ENCODE data around the gene FAM43B. TPM values are rescaled to one million over a fixed set of nuclear protein-coding genes. Genes with fewer than 3 reads are reported as not detected.

The FAM43B gene
- total and polyA plus RNA-seq, 2 experiments from 2014 or later: 0.66 to 3.0 TPM

DNA sequence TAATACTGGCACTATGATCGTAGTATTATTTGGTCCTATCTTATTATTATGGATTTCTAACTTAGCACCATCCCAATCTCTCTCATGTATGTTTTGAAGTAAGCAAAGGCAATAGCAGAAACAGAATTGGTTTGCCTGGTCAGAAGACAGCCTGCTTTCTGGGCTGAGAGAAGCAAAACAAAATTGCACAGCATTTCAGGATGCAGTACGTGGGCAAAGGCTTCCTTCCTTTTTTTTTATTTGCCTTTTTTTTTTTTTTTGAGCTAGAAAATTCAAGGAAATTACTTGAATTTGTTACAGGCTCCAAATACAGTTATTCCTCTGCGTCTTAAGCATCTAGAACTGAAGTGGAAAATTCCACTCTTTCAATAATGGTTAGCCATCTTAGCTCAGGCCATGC lies 45.3 kb downstream of the FAM43B start (continued):
- TF ChIP-seq, protein P1, sequence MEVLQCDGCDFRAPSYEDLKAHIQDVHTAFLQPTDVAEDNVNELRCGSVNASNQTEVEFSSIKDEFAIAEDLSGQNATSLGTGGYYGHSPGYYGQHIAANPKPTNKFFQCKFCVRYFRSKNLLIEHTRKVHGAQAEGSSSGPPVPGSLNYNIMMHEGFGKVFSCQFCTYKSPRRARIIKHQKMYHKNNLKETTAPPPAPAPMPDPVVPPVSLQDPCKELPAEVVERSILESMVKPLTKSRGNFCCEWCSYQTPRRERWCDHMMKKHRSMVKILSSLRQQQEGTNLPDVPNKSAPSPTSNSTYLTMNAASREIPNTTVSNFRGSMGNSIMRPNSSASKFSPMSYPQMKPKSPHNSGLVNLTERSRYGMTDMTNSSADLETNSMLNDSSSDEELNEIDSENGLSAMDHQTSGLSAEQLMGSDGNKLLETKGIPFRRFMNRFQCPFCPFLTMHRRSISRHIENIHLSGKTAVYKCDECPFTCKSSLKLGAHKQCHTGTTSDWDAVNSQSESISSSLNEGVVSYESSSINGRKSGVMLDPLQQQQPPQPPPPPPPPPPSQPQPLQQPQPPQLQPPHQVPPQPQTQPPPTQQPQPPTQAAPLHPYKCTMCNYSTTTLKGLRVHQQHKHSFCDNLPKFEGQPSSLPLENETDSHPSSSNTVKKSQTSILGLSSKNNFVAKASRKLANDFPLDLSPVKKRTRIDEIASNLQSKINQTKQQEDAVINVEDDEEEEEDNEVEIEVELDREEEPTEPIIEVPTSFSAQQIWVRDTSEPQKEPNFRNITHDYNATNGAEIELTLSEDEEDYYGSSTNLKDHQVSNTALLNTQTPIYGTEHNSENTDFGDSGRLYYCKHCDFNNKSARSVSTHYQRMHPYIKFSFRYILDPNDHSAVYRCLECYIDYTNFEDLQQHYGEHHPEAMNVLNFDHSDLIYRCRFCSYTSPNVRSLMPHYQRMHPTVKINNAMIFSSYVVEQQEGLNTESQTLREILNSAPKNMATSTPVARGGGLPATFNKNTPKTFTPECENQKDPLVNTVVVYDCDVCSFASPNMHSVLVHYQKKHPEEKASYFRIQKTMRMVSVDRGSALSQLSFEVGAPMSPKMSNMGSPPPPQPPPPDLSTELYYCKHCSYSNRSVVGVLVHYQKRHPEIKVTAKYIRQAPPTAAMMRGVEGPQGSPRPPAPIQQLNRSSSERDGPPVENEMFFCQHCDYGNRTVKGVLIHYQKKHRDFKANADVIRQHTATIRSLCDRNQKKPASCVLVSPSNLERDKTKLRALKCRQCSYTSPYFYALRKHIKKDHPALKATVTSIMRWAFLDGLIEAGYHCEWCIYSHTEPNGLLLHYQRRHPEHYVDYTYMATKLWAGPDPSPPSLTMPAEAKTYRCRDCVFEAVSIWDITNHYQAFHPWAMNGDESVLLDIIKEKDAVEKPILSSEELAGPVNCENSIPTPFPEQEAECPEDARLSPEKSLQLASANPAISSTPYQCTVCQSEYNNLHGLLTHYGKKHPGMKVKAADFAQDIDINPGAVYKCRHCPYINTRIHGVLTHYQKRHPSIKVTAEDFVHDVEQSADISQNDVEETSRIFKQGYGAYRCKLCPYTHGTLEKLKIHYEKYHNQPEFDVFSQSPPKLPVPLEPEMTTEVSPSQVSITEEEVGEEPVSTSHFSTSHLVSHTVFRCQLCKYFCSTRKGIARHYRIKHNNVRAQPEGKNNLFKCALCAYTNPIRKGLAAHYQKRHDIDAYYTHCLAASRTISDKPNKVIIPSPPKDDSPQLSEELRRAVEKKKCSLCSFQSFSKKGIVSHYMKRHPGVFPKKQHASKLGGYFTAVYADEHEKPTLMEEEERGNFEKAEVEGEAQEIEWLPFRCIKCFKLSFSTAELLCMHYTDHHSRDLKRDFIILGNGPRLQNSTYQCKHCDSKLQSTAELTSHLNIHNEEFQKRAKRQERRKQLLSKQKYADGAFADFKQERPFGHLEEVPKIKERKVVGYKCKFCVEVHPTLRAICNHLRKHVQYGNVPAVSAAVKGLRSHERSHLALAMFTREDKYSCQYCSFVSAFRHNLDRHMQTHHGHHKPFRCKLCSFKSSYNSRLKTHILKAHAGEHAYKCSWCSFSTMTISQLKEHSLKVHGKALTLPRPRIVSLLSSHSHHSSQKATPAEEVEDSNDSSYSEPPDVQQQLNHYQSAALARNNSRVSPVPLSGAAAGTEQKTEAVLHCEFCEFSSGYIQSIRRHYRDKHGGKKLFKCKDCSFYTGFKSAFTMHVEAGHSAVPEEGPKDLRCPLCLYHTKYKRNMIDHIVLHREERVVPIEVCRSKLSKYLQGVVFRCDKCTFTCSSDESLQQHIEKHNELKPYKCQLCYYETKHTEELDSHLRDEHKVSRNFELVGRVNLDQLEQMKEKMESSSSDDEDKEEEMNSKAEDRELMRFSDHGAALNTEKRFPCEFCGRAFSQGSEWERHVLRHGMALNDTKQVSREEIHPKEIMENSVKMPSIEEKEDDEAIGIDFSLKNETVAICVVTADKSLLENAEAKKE (CRISPR knock-in tag; IDR thresholded peaks at IDR 0.05): no peak
- TF ChIP-seq ZNF331 (CRISPR knock-in tag; IDR thresholded peaks at IDR 0.05; ENCODE audit: low read depth) (no peak), EZH2phosphoT487 (IDR thresholded peaks at IDR 0.05; ENCODE audit: unreplicated experiment) (no peak), EZH2 (IDR thresholded peaks at IDR 0.05; ENCODE audit: low read depth, unreplicated experiment) (no peak), STAT1 (IDR thresholded peaks at IDR 0.05; ENCODE audit: unreplicated experiment) (no peak), ZNF114 (CRISPR knock-in tag; IDR thresholded peaks at IDR 0.05) (no peak), NANOG (IDR thresholded peaks at IDR 0.05; ENCODE audit: borderline replicate concordance) (no peak)

DNA sequence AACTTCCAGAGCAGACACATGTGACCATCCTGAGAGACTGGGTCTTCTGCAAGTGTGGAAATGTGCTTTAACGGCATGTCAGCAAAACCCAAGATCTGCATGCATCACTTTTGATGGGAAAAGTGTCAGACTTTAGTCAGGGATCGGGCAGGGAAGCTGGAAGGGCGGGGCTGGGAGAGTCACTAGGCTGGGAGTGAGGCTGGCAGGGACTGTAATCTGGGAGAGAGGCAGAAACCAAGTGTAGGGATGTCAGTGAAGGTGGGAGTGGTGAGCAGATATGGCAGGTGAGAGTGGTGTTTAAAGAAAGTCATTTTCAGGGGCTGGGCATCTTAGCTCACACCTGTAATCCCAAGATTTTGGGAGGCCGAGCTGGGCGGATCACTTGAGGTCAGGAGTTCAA lies 47.8 kb downstream of the FAM43B start:
- DNase-seq (ENCODE audit: low spot score) (no peak), ATAC-seq (no peak)
- H3K27me3 Mint-ChIP-seq (ENCODE audit: insufficient read depth, low read depth, poor library complexity): peaks cover 4% of the 10 kb centered on the region
- H2AFZ ChIP-seq: 0 out of 2 replicates have a peak overlapping the region, but pooled peaks have one; percentile 34
- H3F3A ChIP-seq (replicated peaks; ENCODE audit: low read depth): no peaks in the 10 kb centered on the region
- H3K9me2 ChIP-seq (ENCODE audit: insufficient read depth): peaks cover 8% of the 10 kb centered on the region; the same call in 1 of the 2 replicates
- no peaks in the 10 kb centered on the region for H3K27me3 ChIP-seq (ENCODE audit: insufficient read depth)
- H3K36me3 Mint-ChIP-seq (ENCODE audit: low read depth): no peaks in the 10 kb centered on the region; the same call in 2 of the 3 replicates
- H3K4me3 Mint-ChIP-seq: no peak overlapping the region
- H3K36me3 ChIP-seq (ENCODE audit: insufficient read depth): no peaks in the 10 kb centered on the region
- H3K4me3 ChIP-seq: no peak overlapping the region
- H3K79me2 ChIP-seq (replicated peaks; ENCODE audit: insufficient read depth): no peaks in the 10 kb centered on the region
- no peak overlapping the region for H3K4me2 ChIP-seq
- H3K4me1 ChIP-seq (ENCODE audit: insufficient read depth): no peaks in the 10 kb centered on the region
- no peak overlapping the region for H3K27ac ChIP-seq (ENCODE audit: low read depth)
- H3K4me1 Mint-ChIP-seq: 0 out of 3 replicates have a peak, but pooled peaks cover 3% of the 10 kb centered on the region
- H3K27ac Mint-ChIP-seq: no peak overlapping the region
- H3K9me3 Mint-ChIP-seq: no peaks in the 10 kb centered on the region; the same call in 2 of the 3 replicates
- H4K20me1 ChIP-seq (replicated peaks; ENCODE audit: insufficient read depth): no peaks in the 10 kb centered on the region
- TF ChIP-seq NANOG (IDR thresholded peaks at IDR 0.05; ENCODE audit: borderline replicate concordance) (no peak), ZNF114 (CRISPR knock-in tag; IDR thresholded peaks at IDR 0.05) (no peak), POLR2AphosphoS5 (IDR thresholded peaks at IDR 0.05; ENCODE audit: low read depth) (no peak), EZH2 (IDR thresholded peaks at IDR 0.05; ENCODE audit: low read depth, unreplicated experiment) (no peak), EZH2phosphoT487 (IDR thresholded peaks at IDR 0.05; ENCODE audit: unreplicated experiment) (no peak), CREB1 (CRISPR knock-in tag; IDR thresholded peaks at IDR 0.05; ENCODE audit: low read depth) (no peak), ZNF331 (CRISPR knock-in tag; IDR thresholded peaks at IDR 0.05; ENCODE audit: low read depth) (no peak), STAT1 (IDR thresholded peaks at IDR 0.05; ENCODE audit: unreplicated experiment) (no peak), JUNB (IDR thresholded peaks at IDR 0.05; ENCODE audit: unreplicated experiment) (no peak)
- TF ChIP-seq, protein P2, sequence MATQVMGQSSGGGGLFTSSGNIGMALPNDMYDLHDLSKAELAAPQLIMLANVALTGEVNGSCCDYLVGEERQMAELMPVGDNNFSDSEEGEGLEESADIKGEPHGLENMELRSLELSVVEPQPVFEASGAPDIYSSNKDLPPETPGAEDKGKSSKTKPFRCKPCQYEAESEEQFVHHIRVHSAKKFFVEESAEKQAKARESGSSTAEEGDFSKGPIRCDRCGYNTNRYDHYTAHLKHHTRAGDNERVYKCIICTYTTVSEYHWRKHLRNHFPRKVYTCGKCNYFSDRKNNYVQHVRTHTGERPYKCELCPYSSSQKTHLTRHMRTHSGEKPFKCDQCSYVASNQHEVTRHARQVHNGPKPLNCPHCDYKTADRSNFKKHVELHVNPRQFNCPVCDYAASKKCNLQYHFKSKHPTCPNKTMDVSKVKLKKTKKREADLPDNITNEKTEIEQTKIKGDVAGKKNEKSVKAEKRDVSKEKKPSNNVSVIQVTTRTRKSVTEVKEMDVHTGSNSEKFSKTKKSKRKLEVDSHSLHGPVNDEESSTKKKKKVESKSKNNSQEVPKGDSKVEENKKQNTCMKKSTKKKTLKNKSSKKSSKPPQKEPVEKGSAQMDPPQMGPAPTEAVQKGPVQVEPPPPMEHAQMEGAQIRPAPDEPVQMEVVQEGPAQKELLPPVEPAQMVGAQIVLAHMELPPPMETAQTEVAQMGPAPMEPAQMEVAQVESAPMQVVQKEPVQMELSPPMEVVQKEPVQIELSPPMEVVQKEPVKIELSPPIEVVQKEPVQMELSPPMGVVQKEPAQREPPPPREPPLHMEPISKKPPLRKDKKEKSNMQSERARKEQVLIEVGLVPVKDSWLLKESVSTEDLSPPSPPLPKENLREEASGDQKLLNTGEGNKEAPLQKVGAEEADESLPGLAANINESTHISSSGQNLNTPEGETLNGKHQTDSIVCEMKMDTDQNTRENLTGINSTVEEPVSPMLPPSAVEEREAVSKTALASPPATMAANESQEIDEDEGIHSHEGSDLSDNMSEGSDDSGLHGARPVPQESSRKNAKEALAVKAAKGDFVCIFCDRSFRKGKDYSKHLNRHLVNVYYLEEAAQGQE (IDR thresholded peaks at IDR 0.05; ENCODE audit: unreplicated experiment): no peak
- TF ChIP-seq, protein P3, sequence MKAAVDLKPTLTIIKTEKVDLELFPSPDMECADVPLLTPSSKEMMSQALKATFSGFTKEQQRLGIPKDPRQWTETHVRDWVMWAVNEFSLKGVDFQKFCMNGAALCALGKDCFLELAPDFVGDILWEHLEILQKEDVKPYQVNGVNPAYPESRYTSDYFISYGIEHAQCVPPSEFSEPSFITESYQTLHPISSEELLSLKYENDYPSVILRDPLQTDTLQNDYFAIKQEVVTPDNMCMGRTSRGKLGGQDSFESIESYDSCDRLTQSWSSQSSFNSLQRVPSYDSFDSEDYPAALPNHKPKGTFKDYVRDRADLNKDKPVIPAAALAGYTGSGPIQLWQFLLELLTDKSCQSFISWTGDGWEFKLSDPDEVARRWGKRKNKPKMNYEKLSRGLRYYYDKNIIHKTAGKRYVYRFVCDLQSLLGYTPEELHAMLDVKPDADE (IDR thresholded peaks at IDR 0.05): no peak
